CD8-positive, alpha-beta memory T cell (primary cell): ENCODE results near the gene IRAG1. TPM values are rescaled to one million over a fixed set of nuclear protein-coding genes. Genes with fewer than 3 reads are reported as not detected.

ENCODE experiments used
- CTCF ChIA-PET: fragments of 350-600 bp; sonication (Branson Sonifier 250); formaldehyde crosslinking; loops from one replicate; lab custom pipeline; 2021; ENCODE audit warnings: antibody characterized with exemption; lab: Charles Lee
- POLR2A ChIA-PET: fragments of 350-600 bp; sonication (Branson Sonifier 250); formaldehyde crosslinking; loops from one replicate; lab custom pipeline; 2021; ENCODE audit warnings: antibody characterized with exemption; lab: Charles Lee
- DNase-seq, 5 donors: peaks; one replicate each; pipeline versions ENCODE4 v3.0.0 to v3.0.0-alpha.2; 2020 to 2022; ENCODE audit warnings: mixed read lengths in 1 of 5
- H3K27ac ChIP-seq: one replicate; pipeline ENCODE4 v1.7.0; 2013; ENCODE audit warnings: low read depth, mild to moderate bottlenecking, low read length, moderate library complexity
- H3K27me3 ChIP-seq: 2 replicates; pipeline ENCODE4 v1.7.0; 2013; ENCODE audit warnings: low read length, mild to moderate bottlenecking; ENCODE audit not compliant: insufficient read depth, poor library complexity, severe bottlenecking
- H3K36me3 ChIP-seq: 2 replicates; pipeline ENCODE4 v1.7.0; 2013; ENCODE audit warnings: mild to moderate bottlenecking, low read length, moderate library complexity; ENCODE audit not compliant: insufficient read depth
- H3K4me1 ChIP-seq: 2 replicates; pipeline ENCODE4 v1.7.0; 2013; ENCODE audit warnings: mild to moderate bottlenecking, low read length, moderate library complexity; ENCODE audit not compliant: insufficient read depth
- H3K4me3 ChIP-seq: 2 replicates; pipeline ENCODE4 v1.7.0; 2013; ENCODE audit warnings: mild to moderate bottlenecking, low read length
- H3K9me3 ChIP-seq: 2 replicates; pipeline ENCODE4 v1.7.0; 2013; ENCODE audit warnings: mild to moderate bottlenecking, low read length
- H3K27ac Mint-ChIP-seq, 8 donors: one replicate each; pipeline ENCODE4 v1.8.0; 2020 to 2021; ENCODE audit warnings: mixed read lengths in 8 of 8, mild to moderate bottlenecking in 6 of 8, inconsistent platforms in 3 of 8, moderate library complexity in 3 of 8
- H3K27me3 Mint-ChIP-seq, 2 donors: one replicate each; pipeline ENCODE4 v1.8.0; 2020 to 2021; ENCODE audit warnings: mixed read lengths in 2 of 2, mild to moderate bottlenecking in 1 of 2, moderate library complexity in 1 of 2
- H3K36me3 Mint-ChIP-seq, 3 donors: one replicate each; pipeline ENCODE4 v1.8.0; 2020 to 2021; ENCODE audit warnings: mixed read lengths in 3 of 3, inconsistent platforms in 1 of 3, mild to moderate bottlenecking in 1 of 3
- H3K4me1 Mint-ChIP-seq, 3 donors: one replicate each; pipeline ENCODE4 v1.8.0; 2020 to 2021; ENCODE audit warnings: mixed read lengths in 3 of 3, inconsistent platforms in 1 of 3, mild to moderate bottlenecking in 1 of 3
- H3K4me3 Mint-ChIP-seq, 7 donors: one replicate each; pipeline ENCODE4 v1.8.0; 2020 to 2021; ENCODE audit warnings: mixed read lengths in 7 of 7, mild to moderate bottlenecking in 6 of 7, moderate library complexity in 4 of 7, inconsistent platforms in 2 of 7
- H3K9me3 Mint-ChIP-seq, 5 donors: one replicate each; pipeline ENCODE4 v1.8.0; 2020 to 2022; ENCODE audit warnings: mixed read lengths in 5 of 5, mild to moderate bottlenecking in 3 of 5, moderate library complexity in 2 of 5, inconsistent platforms in 1 of 5
- polyA plus RNA-seq: library from polyadenylated mRNA; unstranded; fragments of 300-500 nt; fragmentation: Illumina TruSeq; gene quantifications from one replicate; pipeline ENCODE4 v1.2.3, GENCODE V29; 2021
- total RNA-seq, 2 experiments: library from RNA; stranded (reverse); gene quantifications; one replicate each; pipeline ENCODE4 v1.2.3, GENCODE V29; 2021

The IRAG1 gene
- total and polyA plus RNA-seq, 3 experiments from 2014 or later, result not detected

GRCh38 chr11:10646005-10646404 lies 47.5 kb downstream of the IRAG1 start:
- Histone ChIP-seq H3K36me3 (no peaks in the 10 kb centered on the region), H3K4me3 (no peak overlapping the region), H3K9me3 (no peaks in the 10 kb centered on the region), H3K4me1 (no peaks in the 10 kb centered on the region), H3K27ac (no peak overlapping the region), H3K27me3 (no peaks in the 10 kb centered on the region)
- ChIA-PET POLR2A (no interaction called here), CTCF (interaction anchor here (1.1 to 2.8 kb wide), 2 partner anchors 8 to 244 kb away, joined by 3 to 8 read pairs; no protein-coding TSS in a partner anchor)
- no peak for DNase-seq
- Mint-ChIP-seq H3K27me3 (peaks cover 0 to 2% of the 10 kb centered on the region in 2 donors), H3K9me3 (no peaks in the 10 kb centered on the region), H3K27ac (no peak overlapping the region), H3K4me3 (no peak overlapping the region), H3K4me1 (no peaks in the 10 kb centered on the region), H3K36me3 (no peaks in the 10 kb centered on the region)

DNA sequence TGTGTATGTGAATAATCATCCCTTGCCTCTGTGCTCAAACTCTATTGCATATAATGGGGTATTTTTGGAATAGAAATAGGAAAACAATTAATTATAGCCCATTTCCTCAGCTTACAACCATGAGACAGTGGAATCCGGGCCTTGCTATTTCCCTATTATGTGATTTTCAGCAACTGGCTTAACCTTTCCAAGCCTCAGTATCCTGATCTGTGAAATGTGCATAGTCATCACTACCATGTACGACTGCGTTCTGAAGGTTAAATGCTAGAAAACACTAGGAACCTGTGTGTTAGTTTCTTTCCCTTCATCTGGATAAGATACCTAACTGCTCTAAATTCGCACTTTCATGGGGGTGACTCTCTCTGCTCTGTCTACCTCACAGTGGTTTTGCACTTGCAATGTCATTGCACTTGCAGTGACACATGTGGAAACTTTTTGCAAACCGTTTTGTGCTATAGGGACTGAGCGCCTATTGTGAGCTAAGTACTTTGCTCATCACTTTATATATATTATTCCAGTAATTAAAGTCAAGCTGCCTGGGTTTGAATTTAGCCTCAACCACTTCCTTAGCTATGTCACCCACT lies 48.3 kb downstream of the IRAG1 start:
- no peaks in the 10 kb centered on the region for H3K9me3 ChIP-seq
- no peak for DNase-seq
- no peaks in the 10 kb centered on the region for H3K4me1 Mint-ChIP-seq
- no peaks in the 10 kb centered on the region for H3K36me3 ChIP-seq
- no peaks in the 10 kb centered on the region for H3K36me3 Mint-ChIP-seq
- H3K9me3 Mint-ChIP-seq, result no peaks in the 10 kb centered on the region
- no peak overlapping the region for H3K27ac ChIP-seq
- CTCF ChIA-PET, result interaction anchor here (1.1 to 2.8 kb wide), 2 partner anchors 9 to 243 kb away, joined by 3 to 8 read pairs; no protein-coding TSS in a partner anchor
- no peak overlapping the region for H3K4me3 ChIP-seq
- H3K4me1 ChIP-seq, result no peaks in the 10 kb centered on the region
- no peak overlapping the region for H3K27ac Mint-ChIP-seq
- no peak overlapping the region for H3K4me3 Mint-ChIP-seq
- POLR2A ChIA-PET, result no interaction called here
- peaks cover 0 to 4% of the 10 kb centered on the region in 2 donors for H3K27me3 Mint-ChIP-seq
- H3K27me3 ChIP-seq, result no peaks in the 10 kb centered on the region

Other genes starting within 250 kb of the IRAG1 start
- 10 to 100 TPM; 10.8 to 12.2 TPM for gene AMPD3, start 238.5 kb downstream of the IRAG1 start, total RNA-seq
- 12.0 TPM for gene AMPD3, start 238.5 kb downstream of the IRAG1 start, polyA plus RNA-seq
- 10 to 100 TPM; 19.6 to 20.0 TPM for gene RNF141, start 152.6 kb downstream of the IRAG1 start, total RNA-seq
- 19.2 TPM for gene RNF141, start 152.6 kb downstream of the IRAG1 start, polyA plus RNA-seq
- not detected for gene LYVE1, start 125.1 kb downstream of the IRAG1 start, total RNA-seq
- not detected for gene LYVE1, start 125.1 kb downstream of the IRAG1 start, polyA plus RNA-seq
- gene CTR9, start 57.5 kb upstream of the IRAG1 start, total RNA-seq, result 10 to 100 TPM; 49.9 to 60.8 TPM
- gene CTR9, start 57.5 kb upstream of the IRAG1 start, polyA plus RNA-seq, result 57.9 TPM
- 1,000 to 10,000 TPM; 1,516 to 1,609 TPM for gene EIF4G2, start 115.2 kb upstream of the IRAG1 start, total RNA-seq
- 547 TPM for gene EIF4G2, start 115.2 kb upstream of the IRAG1 start, polyA plus RNA-seq
- gene ZBED5, start 164.3 kb upstream of the IRAG1 start, total RNA-seq, result 10 to 100 TPM; 45.7 to 51.9 TPM
- 15.1 TPM for gene ZBED5, start 164.3 kb upstream of the IRAG1 start, polyA plus RNA-seq